GM18870 (cell line): ENCODE measurements around the gene SUSD1.
A peak's percentile ranks its signal among the peaks of the same experiment; 100 is the strongest.

ENCODE experiments used
- ATAC-seq: cut with Tn5 transposase; IDR thresholded peaks from one replicate; pipeline ENCODE4 v1.9.1; 2021; ENCODE audit warnings: moderate library complexity; ENCODE audit not compliant: unreplicated experiment

SUSD1 gene

DNA sequence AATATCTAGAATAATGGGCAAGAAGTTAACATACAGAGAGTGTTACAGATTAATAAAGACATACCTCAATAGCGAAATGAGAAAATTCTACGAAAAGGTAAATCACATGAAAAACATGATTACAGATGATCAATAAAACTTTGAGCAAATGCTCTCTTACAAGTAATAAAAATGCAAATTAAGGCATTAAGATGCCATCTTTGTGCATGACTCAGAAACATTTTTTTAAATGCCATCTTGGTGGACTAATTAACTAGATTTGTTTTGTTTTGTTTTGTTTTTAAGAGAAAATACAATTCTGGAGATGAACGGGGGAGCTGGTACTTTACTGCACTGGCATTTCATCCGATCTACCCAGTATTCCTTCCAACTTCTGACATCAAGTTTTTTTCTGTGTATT lies 130.2 kb downstream of the SUSD1 start:
- no peak for ATAC-seq

DNA sequence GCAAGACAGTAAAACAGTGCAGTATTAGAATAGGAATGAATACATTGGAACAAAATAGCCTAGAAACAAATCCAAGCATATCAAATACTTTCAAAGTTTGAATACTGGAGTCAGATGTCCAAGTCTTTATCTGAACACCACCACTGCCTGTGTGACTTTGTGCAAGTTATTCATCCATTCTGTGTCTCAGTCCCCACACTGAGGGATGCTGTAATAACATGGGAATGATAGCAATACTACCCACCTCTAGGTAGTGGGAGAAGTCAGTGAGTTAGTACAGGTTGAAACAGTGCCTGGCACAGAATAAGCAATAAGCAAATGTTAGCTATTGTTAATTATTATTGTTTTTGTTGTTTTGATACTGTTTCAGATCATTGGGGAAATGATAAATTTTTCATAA lies 130.9 kb downstream of the SUSD1 start:
- ATAC-seq, result no peak

DNA sequence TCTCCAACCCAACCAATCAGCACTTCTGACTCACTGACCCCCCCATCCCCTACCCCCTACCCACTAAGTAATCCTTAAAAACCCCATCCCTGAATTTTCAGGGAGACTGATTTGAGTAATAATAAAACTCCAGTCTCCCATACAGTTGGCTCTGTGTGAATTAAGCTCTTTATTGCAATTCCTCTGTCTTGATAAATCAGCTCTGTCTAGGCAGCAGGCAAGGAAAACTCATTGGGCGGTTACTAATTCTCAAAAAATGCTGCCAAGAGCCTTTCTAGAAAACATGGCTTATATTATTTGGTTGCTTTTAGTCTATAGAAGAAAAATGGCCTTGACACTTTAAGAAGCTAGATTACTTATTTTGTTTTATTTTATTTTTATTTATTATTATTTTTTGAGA lies 131.7 kb downstream of the SUSD1 start:
- ATAC-seq, result no peak

DNA sequence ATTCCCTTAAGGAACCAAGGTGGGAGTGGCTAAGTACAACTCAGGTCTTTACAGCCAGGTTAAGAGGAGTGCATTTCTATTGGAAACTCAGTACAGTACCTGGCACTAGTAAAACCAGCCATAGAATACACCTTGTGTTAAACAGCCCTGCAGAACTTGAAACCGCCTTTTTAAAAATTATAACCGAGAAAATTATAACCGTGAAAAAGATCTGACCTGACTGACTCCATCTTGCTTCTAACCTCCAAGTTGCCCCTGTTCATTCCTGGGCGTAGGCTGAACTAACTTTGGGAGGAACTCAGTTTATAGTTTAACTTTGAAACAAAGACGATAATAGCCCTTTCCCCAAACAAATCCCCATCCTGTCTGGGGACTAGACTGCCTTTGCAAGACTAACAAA lies 132.3 kb downstream of the SUSD1 start:
- ATAC-seq, result no peak

DNA sequence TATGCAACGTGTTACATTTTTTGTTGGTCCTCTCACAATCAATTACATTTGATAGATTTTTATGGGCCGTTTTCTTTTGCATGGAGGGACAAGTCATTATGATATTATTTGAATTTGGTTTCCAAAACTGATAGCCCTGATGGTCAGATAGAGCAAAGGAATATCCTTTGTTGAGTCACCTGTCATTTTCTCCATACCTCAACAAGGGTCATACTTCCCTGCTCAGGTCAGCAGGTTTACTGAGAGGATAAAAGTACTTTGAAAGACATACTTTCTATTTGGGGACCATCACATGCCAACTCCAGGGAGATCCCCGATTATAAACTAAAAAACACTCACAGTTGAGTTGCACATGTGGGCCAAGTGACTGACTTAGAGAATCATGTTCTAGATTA lies 132.9 kb downstream of the SUSD1 start:
- no peak for ATAC-seq

DNA sequence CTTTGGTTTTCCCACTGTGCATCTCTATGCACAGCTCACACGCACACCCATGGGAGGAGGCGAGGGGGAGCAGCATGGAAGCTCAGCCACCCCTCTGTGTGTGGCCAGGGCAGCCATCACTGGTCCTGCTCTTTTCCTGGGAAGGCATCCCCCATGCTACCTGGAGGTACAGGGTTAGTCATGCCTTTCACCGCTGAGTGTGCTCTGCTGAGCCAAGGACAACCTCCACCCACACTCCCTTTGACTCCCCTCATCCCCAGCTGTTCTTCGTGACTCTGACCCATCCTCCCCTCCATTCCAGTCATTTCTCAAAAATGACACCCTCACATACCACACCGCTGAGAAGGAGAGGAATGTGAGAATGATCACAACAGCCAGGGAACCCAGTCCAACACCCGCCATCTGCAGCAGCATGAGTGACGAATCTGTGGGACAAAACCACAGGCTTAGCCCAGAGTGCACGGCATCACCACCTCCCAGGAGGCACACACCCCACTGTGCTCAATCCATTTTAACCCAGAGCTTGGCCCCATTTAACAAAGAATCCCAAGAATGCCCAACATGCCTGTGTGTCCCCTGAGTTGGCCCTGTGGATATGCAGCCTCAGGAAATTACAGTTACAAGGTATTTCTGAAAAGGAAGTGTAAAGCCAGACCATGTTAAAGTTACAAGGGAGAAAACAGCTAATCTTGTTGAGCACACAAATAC lies 133.4 kb downstream of the SUSD1 start:
- no peak for ATAC-seq

DNA sequence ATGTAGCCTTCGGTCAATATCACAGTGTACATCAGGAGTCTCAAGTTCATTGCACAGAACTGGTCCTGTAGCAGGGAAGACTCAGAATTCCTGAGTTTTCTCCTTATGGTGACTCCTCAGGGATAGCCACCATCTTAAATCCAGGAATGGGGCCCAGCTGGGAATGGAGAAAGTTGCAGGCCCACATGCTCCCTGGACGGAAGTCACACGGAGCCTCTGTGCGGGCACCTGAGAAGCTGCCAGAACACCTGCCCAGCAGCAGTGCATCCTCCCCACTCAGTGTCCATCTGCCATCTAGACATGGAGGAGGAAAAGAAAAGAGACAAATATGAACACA lies 133.9 kb downstream of the SUSD1 start:
- ATAC-seq, result no peak

DNA sequence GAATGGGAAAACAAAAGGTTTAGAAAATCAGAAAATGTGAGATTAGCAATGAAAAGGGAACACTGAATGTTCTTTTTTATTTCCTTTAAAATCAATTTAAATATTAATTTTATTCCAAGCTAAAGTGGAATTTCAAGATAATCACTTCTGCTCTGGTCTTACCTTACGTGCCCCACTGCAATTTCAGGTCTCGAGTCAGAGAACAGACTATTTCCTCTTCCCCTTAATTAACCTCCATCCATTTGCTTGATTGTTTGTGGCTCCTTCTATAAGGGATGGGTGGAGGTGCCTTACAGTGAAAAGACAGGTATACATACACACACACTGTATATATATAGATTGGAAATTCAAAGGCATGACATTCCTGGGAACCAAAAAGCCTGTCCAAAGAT lies 137.1 kb downstream of the SUSD1 start:
- ATAC-seq, result no peak

DNA sequence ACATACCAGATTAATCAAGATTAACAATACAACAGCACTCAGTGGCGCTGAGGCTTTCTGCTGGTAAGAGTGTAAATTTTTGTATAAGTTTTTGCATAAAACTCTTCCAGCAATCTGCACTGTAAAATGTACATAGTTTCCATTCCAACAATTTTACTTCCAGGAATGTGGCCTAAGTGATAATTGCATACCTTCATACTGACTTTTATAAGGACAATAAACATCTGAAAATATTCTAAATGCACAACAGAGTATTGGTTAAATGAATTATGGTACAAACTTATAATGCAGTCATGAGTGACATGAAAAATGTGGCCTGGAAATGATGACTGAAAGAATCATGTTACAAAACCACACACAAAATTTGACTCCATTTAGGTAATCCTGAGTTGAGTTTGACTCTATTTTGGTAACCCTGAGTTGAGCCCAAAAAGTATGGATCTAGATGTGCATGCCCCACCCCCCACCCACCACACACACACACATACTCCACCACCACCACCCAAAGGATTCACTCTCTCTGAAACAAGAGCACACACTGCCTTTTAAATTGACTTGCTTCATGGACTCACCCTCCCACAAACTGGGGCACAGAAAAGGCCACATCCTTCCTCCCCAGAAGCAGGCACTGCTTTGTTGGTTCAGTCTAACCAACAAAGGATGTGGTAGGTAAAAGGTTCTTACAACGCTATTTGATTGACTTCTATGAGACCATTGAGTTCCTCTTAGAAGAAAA lies 137.6 kb downstream of the SUSD1 start:
- ATAC-seq, result peak; percentile 38

DNA sequence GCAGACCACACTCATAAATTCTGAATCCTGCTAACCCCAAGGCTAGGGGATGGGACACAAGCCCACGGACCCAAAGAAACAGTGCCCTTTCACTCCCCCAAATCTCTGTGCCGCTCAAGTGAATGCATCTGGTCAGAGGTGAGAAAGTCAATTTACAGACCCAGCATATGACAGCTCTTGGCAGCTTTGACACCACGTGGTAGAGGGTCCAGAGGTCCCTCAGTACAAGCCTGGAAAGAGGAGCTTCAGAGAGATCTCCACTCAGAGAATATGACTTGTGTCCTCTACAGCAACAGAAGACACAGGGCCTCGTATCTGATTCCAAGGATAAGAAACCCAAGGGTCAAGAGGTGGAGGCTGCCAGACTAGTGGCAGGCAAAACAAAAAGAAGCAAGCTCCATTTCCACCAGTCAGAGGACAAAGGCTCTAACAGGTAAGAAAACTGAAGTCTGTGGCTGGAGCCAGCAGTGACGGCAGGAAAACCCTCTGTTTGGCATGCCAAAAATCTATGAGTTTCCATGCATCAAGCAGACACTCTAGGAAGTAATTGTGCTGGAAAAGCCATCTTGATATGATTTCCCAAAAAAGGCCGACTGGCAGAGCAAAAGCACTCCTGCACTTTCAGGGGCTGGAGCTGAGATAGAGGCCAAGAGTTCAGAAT lies 139.8 kb downstream of the SUSD1 start:
- no peak for ATAC-seq

DNA sequence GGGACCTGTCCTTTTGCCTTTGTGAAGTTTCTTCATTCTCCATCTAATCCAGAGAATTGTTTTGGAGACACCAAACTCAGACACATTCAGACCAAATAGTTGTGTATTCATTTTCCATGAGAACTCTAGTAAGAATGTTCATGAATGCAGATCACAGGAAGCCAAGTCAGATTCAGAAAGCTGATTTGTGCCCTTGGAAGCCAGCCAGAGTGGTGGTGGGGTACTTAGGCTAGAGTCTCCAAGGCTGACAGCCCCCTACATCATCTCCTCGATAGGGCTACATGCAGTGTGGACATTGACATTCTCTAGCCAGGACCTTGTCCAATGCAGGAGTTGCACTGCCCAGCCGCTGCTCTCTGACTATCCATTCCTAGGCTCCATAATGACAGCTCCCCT lies 140.9 kb downstream of the SUSD1 start:
- ATAC-seq, result no peak

DNA sequence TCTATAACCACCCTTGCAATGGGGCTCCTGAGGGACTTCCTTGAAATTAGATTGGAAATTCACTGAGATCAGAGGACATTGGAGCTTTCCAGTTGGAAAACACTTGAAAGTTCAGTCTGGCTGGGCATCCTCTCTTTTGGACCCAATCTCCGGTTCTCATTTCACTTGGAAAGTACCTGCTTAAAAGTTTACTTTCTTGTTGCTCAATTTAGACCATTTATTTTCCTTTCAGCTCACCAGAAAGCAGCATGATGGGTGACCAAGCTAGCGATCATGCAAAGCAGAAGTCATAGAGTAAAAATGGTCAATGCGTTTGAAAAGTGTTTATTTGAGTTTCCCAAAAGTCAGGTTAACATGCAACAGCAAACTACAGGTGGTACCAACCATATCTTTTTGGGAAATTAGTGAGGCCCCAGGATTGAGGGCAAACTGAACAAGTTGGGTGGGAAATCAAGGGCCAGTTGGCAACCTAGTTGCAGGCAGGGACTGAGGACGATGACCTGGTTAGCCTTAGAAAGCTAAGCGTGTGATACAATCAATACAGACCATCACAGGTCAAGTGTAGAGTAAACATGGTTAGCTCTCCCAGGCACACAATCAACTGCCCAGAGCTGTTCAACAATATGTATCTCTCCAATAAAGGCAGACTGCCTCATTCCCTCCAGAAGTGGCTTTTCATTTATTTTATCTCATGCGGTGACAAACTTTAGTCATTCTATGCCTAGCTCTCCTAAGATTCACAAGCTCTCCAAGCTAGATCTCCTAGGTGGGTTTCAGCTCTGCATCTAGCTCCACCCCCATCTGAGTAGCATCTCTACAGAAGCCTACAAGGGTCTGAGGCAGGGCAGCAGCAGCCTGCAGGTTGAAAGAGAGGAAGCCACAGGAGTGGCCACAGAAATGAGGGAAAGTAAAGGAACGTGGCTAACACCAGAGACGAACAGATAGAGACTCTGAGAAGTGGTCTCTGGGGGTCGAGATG lies 141.6 kb downstream of the SUSD1 start:
- no peak for ATAC-seq

DNA sequence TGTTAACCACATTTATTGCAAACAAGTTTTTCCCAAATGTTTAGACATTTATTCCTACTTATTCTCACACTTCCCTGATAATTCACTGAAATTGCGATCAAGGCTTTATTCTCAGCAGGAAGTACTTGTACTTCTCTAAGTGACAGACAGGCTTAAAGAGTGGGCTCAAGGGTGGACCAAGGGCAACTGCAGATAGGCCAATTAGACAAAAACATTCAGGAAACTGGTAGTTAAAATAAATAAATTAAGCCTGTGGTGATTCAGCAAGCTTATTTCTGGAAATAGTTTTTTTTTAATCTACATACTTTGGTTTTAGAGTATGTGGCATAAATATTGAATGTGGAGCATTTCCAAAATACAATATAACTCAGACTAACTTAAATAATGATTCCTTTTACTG lies 142.4 kb downstream of the SUSD1 start:
- ATAC-seq, result no peak

DNA sequence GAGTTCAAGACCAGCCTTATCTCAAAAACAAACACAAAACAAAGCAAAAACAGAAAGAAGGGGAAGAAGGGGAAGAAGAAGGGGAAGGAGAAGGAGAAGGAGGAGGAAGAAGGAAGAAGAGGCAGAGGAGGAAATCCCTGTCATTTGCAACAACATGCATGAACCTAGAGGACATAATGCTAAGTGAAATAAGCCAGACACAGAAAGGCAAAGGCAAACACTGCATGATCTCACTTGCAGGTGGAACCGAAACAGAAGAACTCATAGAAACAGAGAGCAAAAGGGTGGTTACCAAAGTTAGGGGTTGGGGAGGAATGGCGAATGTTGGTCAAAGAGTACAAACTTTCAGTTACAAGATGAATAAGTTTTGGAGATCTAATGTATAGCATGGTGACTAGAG lies 143.1 kb downstream of the SUSD1 start:
- ATAC-seq, result peak; percentile 43

DNA sequence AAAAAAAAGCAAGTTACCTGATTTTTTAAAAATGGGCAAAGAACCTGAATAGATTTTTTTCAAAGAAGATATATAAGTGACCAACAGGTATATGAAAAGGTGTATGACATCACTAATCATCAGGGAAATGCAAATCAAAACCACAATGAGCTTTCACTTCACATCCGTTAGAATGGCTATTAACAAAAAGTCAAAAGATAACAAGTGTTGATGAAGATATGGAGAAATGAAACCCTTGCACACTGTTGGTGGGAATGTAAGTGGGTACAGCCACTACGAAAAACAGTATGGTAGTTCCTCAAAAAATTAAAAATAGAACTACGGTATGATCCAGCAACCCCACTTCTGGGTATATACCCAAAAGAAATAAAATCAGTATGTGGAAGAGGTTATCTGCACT lies 143.7 kb downstream of the SUSD1 start:
- ATAC-seq, result no peak

DNA sequence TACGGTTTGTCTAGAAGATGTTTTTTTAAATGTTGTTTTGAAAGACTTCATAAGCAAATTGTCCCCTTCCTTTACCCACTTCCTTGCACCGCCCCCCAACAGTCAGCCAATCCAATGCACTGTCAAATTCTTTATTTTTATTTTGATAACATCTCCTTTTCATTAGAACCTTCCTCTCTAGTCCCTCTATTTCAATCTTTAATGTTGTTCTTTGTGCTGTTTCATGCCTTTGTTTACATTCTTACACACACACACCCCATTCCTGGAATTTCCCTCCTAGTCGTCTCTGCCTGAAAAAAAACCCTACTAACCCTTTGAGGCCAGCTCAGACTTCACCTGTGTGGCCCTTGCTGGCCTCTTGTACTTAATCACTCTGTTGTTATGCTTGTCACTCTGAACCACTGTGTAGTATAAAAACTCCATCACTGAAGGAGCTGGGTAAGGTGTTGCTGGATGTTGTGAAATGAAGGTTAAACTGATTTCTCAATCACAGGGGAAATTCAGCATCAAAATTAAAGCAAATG lies 145.1 kb downstream of the SUSD1 start:
- no peak for ATAC-seq

DNA sequence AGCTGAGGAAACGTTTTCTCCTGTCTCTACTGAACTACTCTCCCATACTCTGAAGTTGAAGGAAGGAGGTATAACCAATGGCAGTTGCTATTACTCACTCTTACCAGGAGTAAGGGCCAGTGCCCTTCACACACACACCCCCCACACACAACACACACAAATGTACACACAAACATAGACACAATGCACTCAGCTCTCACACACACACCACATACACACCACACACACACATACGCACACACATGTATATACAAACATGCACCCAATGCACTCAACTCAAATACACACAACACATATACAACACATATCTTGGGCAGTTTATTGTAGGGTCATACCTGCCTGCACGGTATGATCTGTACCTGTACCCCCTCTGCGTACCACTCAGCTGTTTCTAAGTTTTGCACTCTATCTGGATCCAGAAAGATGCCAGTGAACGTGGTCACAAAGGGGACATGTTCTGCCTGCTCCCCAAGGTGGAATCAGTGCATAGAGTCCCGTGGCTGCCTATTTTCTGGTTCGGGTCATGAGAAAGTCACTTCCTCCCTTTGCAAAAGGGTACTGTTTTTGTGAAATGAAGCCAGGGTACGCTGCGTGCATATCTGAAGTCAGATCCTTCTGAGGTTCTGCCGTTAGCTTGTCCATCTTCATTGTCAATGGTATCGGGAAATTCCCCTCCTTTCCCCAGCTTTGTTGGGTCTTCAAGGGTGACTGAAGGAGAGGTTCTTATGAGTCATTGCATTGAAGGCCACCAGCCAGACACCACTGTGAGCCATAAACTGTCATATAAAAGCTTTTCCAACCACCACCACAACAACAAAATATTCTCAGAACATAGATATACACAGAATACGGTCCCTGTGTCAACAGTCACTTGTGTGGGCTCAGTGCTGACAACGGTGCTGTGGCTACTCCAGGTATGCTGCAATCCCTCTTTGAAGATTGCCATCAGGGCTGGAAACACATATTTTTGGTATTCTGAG lies 146.6 kb downstream of the SUSD1 start:
- peak; percentile 47 for ATAC-seq

DNA sequence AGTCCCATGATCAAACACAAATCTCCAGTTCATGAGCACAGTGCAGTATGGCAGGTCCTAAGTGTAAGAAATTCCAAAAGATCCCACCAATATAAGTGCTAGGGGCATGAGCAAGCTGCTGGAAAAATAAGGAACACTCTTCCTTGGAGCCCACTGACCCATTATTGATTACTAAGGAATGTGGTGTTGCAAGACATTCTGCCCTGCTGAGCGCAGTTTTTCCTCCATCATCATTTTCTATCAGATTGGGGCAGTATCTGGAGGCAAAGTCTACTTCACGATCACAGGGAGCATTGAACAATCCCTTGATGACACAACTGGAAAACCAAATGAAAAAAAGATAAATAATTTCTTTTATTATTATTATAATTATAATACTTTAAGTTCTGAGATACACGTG lies 149.2 kb downstream of the SUSD1 start:
- no peak for ATAC-seq

DNA sequence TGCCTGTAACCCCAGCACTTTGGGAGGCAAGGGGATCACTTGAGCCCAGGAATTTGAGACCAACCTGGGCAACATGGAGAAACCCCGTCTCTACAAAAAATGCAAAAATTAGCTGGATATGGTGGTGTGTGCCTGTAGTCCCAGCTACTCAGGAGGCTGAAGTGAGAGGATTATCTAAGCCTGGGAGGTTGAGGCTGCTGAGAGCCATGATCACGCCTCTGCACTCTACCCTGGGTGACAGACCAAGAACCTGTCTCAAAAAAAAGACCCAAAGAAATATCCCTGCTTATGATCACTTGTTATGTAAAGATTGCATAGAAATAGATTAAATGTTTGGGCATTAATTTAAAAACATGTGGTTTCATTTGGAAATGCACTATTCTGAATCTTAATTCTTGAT lies 153.4 kb downstream of the SUSD1 start:
- no peak for ATAC-seq
